HCT116 (cell line): ENCODE measurements around the gene ONECUT3.

Experiments
- ATF3 ChIP-seq: IDR thresholded peaks from 2 replicates; pipeline ENCODE4 v1.6.1; 2012
- CTCF ChIP-seq, 3 experiments: fragments of 200-600 bp in 1 of 3; sonication (generic) in 1 of 3; IDR thresholded peaks in 2 of 3; conservative IDR thresholded peaks in 1 of 3; 2 replicates each; pipeline ENCODE4 v1.5.1; 2012 to 2017; ENCODE audit warnings: low read depth in 2 of 3, low read length in 2 of 3, antibody characterized with exemption in 1 of 3, borderline replicate concordance in 1 of 3, control low read depth in 1 of 3, mild to moderate bottlenecking in 1 of 3, mixed read lengths in 1 of 3, mixed run types in 1 of 3, moderate library complexity in 1 of 3; ENCODE audit not compliant: insufficient read depth in 1 of 3
- EZH2 ChIP-seq: fragments of 200-600 bp; sonication (generic); IDR thresholded peaks from 2 replicates; pipeline ENCODE4 v1.6.1; 2017; ENCODE audit warnings: antibody characterized with exemption, mixed run types
- MAX ChIP-seq: IDR thresholded peaks from 2 replicates; pipeline ENCODE4 v1.6.1; 2012
- POLR2A ChIP-seq: IDR thresholded peaks from 2 replicates; pipeline ENCODE4 v1.7.0; 2011; ENCODE audit warnings: borderline replicate concordance; ENCODE audit not compliant: insufficient read depth, insufficient read length; ENCODE audit errors: extremely low read depth
- POLR2AphosphoS5 ChIP-seq: IDR thresholded peaks from 2 replicates; pipeline ENCODE4 v1.6.1; 2011; ENCODE audit warnings: mild to moderate bottlenecking, low read depth, low read length, moderate library complexity
- REST ChIP-seq: IDR thresholded peaks from 2 replicates; pipeline ENCODE4 v1.6.1; 2012; ENCODE audit warnings: low read depth

GRCh38 chr19:1728816-1729567 is 24.3 kb upstream of the ONECUT3 start:
- TF ChIP-seq REST (no peak), POLR2A (no peak), CTCF (IDR thresholded peaks at IDR 0.05 in 2 of 3, conservative IDR thresholded peaks at IDR 0.05 in 1 of 3; ENCODE audit: borderline replicate concordance in 1 of 3, insufficient read depth in 1 of 3, low read depth in 2 of 3, low read length in 2 of 3) (no peak), MAX (no peak), ATF3 (no peak), EZH2 (no peak), POLR2AphosphoS5 (no peak; the same call in 1 of the 2 replicates)
